H1 (cell line): ENCODE data around the gene KIF23. TPM values are rescaled to one million over a fixed set of nuclear protein-coding genes. Genes with fewer than 3 reads are reported as not detected.

ENCODE experiments used
- CTCF ChIA-PET: fragments of 300-600 bp; sonication (Branson Sonifier 250); formaldehyde crosslinking; loops from one replicate; lab custom pipeline; 2021; ENCODE audit not compliant: partially characterized antibody; lab: Charles Lee
- POLR2A ChIA-PET: fragments of 300-600 bp; sonication (Branson Sonifier 250); formaldehyde crosslinking; loops from one replicate; lab custom pipeline; 2021; ENCODE audit warnings: inconsistent platforms; ENCODE audit not compliant: partially characterized antibody; lab: Charles Lee
- DNase-seq, 2 experiments: peaks; one replicate each; pipeline versions ENCODE4 v3.0.0 to v3.0.0-alpha.2; 2010 to 2022; ENCODE audit warnings: low spot score in 2 of 2, low read depth in 1 of 2, mixed read lengths in 1 of 2
- FAIRE-seq: peaks from 2 replicates; lab custom pipeline; 2011; peaks lifted over from hg19 to GRCh38; lab: Jason Lieb, UNC
- H2AFZ ChIP-seq: 2 replicates; pipeline ENCODE4 v1.8.1; 2012; ENCODE audit warnings: low read length, inconsistent platforms
- H2AK5ac ChIP-seq: 2 replicates; pipeline ENCODE4 v1.6.1; 2013; ENCODE audit warnings: low read depth, low read length
- H2BK120ac ChIP-seq: replicated peaks from 2 replicates; pipeline ENCODE3; 2013; ENCODE audit warnings: low read depth, low read length, inconsistent platforms
- H2BK12ac ChIP-seq: 2 replicates; pipeline ENCODE4 v1.6.1; 2013; ENCODE audit warnings: low read depth, low read length
- H2BK15ac ChIP-seq: 2 replicates; pipeline ENCODE4 v1.6.1; 2013; ENCODE audit warnings: low read length
- H2BK20ac ChIP-seq: 2 replicates; pipeline ENCODE4 v1.6.1; 2013; ENCODE audit warnings: low read length
- H2BK5ac ChIP-seq: 2 replicates; pipeline ENCODE4 v1.6.1; 2013; ENCODE audit warnings: low read depth, low read length
- H3K14ac ChIP-seq: 2 replicates; pipeline ENCODE4 v1.6.1; 2013; ENCODE audit warnings: inconsistent platforms; ENCODE audit not compliant: insufficient read length
- H3K18ac ChIP-seq: 2 replicates; pipeline ENCODE4 v1.6.1; 2013; ENCODE audit warnings: low read length; ENCODE audit errors: extremely low read depth
- H3K23ac ChIP-seq: 2 replicates; pipeline ENCODE4 v1.6.1; 2013; ENCODE audit warnings: inconsistent platforms; ENCODE audit not compliant: insufficient read length
- H3K23me2 ChIP-seq: 2 replicates; pipeline ENCODE4 v1.6.1; 2013; ENCODE audit warnings: low read depth, low read length
- H3K27ac ChIP-seq: 2 replicates; pipeline ENCODE4 v1.6.1; 2011; ENCODE audit warnings: low read depth, low read length, inconsistent platforms
- H3K27me3 ChIP-seq, 4 experiments: replicated peaks in 1 of 4; 1 replicate in 1 of 4; 2 replicates in 3 of 4; pipeline versions ENCODE4 v1.6.1 to v1.8.1; 2011 to 2013; ENCODE audit warnings: low read length in 3 of 4, mild to moderate bottlenecking in 3 of 4, inconsistent platforms in 2 of 4, mixed read lengths in 2 of 4, moderate library complexity in 1 of 4; ENCODE audit not compliant: control insufficient read depth in 3 of 4, insufficient read depth in 3 of 4; ENCODE audit errors: extremely low read depth in 1 of 4
- H3K36me3 ChIP-seq, 4 experiments: 2 replicates each; pipeline versions ENCODE4 v1.6.1 to v1.8.1; 2011 to 2013; ENCODE audit warnings: mild to moderate bottlenecking in 4 of 4, low read length in 3 of 4, moderate library complexity in 2 of 4, control low read depth in 1 of 4, inconsistent platforms in 1 of 4; ENCODE audit not compliant: insufficient read depth in 4 of 4, control insufficient read depth in 2 of 4
- H3K4ac ChIP-seq: replicated peaks from 2 replicates; pipeline ENCODE3; 2013; ENCODE audit warnings: low read length, low read depth, mixed read lengths, inconsistent platforms; ENCODE audit not compliant: insufficient read length
- H3K4me1 ChIP-seq, 4 experiments: replicated peaks in 1 of 4; 1 replicate in 1 of 4; 2 replicates in 3 of 4; pipeline versions ENCODE4 v1.6.1 to v1.8.1; 2011 to 2013; ENCODE audit warnings: low read length in 3 of 4, inconsistent platforms in 2 of 4, mixed read lengths in 1 of 4; ENCODE audit not compliant: insufficient read depth in 4 of 4, control insufficient read depth in 3 of 4
- H3K4me2 ChIP-seq, 2 experiments: 2 replicates each; pipeline versions ENCODE4 v1.6.1 to v1.8.1; 2011 to 2013; ENCODE audit warnings: low read depth in 2 of 2, low read length in 2 of 2, control low read depth in 1 of 2, inconsistent platforms in 1 of 2, mild to moderate bottlenecking in 1 of 2; ENCODE audit not compliant: insufficient read depth in 1 of 2
- H3K4me3 ChIP-seq, 4 experiments: fragments of 200-600, 300-600 bp in 1 of 4; sonication (generic), shearing (Covaris generic), sonication (Bioruptor Twin) in 1 of 4; 2 replicates each; pipeline versions ENCODE4 v1.5.1 to v1.8.1; 2011 to 2016; ENCODE audit warnings: low read length in 4 of 4, low read depth in 3 of 4, control low read depth in 2 of 4, inconsistent platforms in 2 of 4, mild to moderate bottlenecking in 2 of 4, mixed read lengths in 1 of 4, moderate library complexity in 1 of 4; ENCODE audit not compliant: insufficient read depth in 2 of 4; ENCODE audit errors: extremely low read depth in 1 of 4
- H3K56ac ChIP-seq: replicated peaks from 2 replicates; pipeline ENCODE3; 2013; ENCODE audit warnings: low read depth, mild to moderate bottlenecking, mixed read lengths, low read length, inconsistent platforms; ENCODE audit not compliant: insufficient read length
- H3K79me1 ChIP-seq: 2 replicates; pipeline ENCODE4 v1.6.1; 2013; ENCODE audit warnings: low read depth, low read length, control low read depth
- H3K79me2 ChIP-seq, 2 experiments: 2 replicates each; pipeline versions ENCODE4 v1.6.1 to v1.8.1; 2012 to 2013; ENCODE audit warnings: low read length in 2 of 2, mild to moderate bottlenecking in 2 of 2, inconsistent platforms in 1 of 2; ENCODE audit not compliant: insufficient read depth in 2 of 2, control insufficient read depth in 1 of 2
- H3K9ac ChIP-seq, 4 experiments: replicated peaks in 1 of 4; 1 replicate in 1 of 4; 2 replicates in 3 of 4; pipeline versions ENCODE4 v1.6.1 to v1.8.1; 2011 to 2013; ENCODE audit warnings: low read depth in 3 of 4, low read length in 3 of 4, control low read depth in 2 of 4, mild to moderate bottlenecking in 2 of 4, moderate library complexity in 2 of 4, inconsistent platforms in 1 of 4; ENCODE audit errors: extremely low read depth in 1 of 4
- H3K9me3 ChIP-seq, 2 experiments: 2 replicates each; pipeline versions ENCODE4 v1.6.1 to v1.8.1; 2012 to 2013; ENCODE audit warnings: mild to moderate bottlenecking in 2 of 2, moderate library complexity in 2 of 2, control low read depth in 1 of 2, inconsistent platforms in 1 of 2, low read depth in 1 of 2, low read length in 1 of 2, mixed read lengths in 1 of 2; ENCODE audit not compliant: insufficient read depth in 2 of 2
- H4K20me1 ChIP-seq, 2 experiments: replicated peaks in 1 of 2; 2 replicates each; pipeline versions ENCODE3 to v1.8.1; 2011 to 2013; ENCODE audit warnings: inconsistent platforms in 2 of 2, low read length in 2 of 2, mild to moderate bottlenecking in 1 of 2; ENCODE audit not compliant: insufficient read depth in 2 of 2, control insufficient read depth in 1 of 2
- H4K5ac ChIP-seq: 2 replicates; pipeline ENCODE4 v1.6.1; 2013; ENCODE audit warnings: low read length, low read depth, mixed read lengths, inconsistent platforms; ENCODE audit not compliant: insufficient read length
- H4K8ac ChIP-seq: 2 replicates; pipeline ENCODE4 v1.8.0; 2013; ENCODE audit warnings: mild to moderate bottlenecking, moderate library complexity, low read length, inconsistent platforms; ENCODE audit not compliant: insufficient read depth; ENCODE audit errors: extremely low read depth
- H4K91ac ChIP-seq: replicated peaks from 2 replicates; pipeline ENCODE3; 2013; ENCODE audit warnings: low read length, mixed read lengths, inconsistent platforms; ENCODE audit not compliant: insufficient read length
- BCL11A ChIP-seq, 2 experiments: IDR thresholded peaks; one replicate each; pipeline ENCODE4 v1.6.1; 2011; ENCODE audit warnings: low read depth in 2 of 2, low read length in 2 of 2, mild to moderate bottlenecking in 2 of 2
- CBX8 ChIP-seq: fragments of 300-800, 300-1000 bp; sonication (generic); IDR thresholded peaks from 2 replicates; pipeline ENCODE4 v1.7.1; 2016; ENCODE audit warnings: low read depth, low read length, borderline replicate concordance
- CEBPB ChIP-seq: IDR thresholded peaks from 2 replicates; pipeline ENCODE4 v1.6.1; 2012; ENCODE audit warnings: low read depth, low read length
- EZH2 ChIP-seq: fragments of 200-600 bp; sonication (generic); IDR thresholded peaks from 2 replicates; pipeline ENCODE4 v1.7.1; 2012; ENCODE audit warnings: low read depth, mild to moderate bottlenecking, moderate library complexity, low read length, inconsistent platforms; ENCODE audit not compliant: severe bottlenecking
- KDM1A ChIP-seq: fragments of 200-600, 300-600 bp; sonication (generic); IDR thresholded peaks from 2 replicates; pipeline ENCODE4 v1.7.1; 2016; ENCODE audit warnings: mild to moderate bottlenecking, low read length, borderline replicate concordance
- KDM5A ChIP-seq: fragments of 200-600 bp; IDR thresholded peaks from 2 replicates; pipeline ENCODE4 v1.7.1; 2012; ENCODE audit warnings: mild to moderate bottlenecking, low read length, inconsistent platforms, mixed read lengths
- PHF8 ChIP-seq: fragments of 200-600 bp; sonication (generic); conservative IDR thresholded peaks from 2 replicates; pipeline ENCODE4 v1.7.1; 2012; ENCODE audit warnings: low read depth, mild to moderate bottlenecking, inconsistent platforms, low read length, moderate library complexity
- POU5F1 ChIP-seq: IDR thresholded peaks from 2 replicates; pipeline ENCODE4 v1.6.1; 2011; ENCODE audit warnings: low read depth, mild to moderate bottlenecking, low read length, moderate library complexity
- SP1 ChIP-seq: IDR thresholded peaks from 2 replicates; pipeline ENCODE4 v1.6.1; 2011; ENCODE audit warnings: low read depth, low read length
- USF2 ChIP-seq: IDR thresholded peaks from 2 replicates; pipeline ENCODE4 v1.6.1; 2011; ENCODE audit warnings: low read length, improper control_type of control experiment
- YY1 ChIP-seq: IDR thresholded peaks from 2 replicates; pipeline ENCODE4 v1.6.1; 2011; ENCODE audit warnings: low read depth, mild to moderate bottlenecking, low read length
- WGBS, 2 experiments: shearing (Covaris generic) in 1 of 2; methylation state at CpG; one replicate each; pipeline versions ENCODE4 v1.1.6 to v1.1.7; 2013 to 2015; ENCODE audit warnings: low lambda C conversion rate in 2 of 2, mixed read lengths in 2 of 2, inconsistent platforms in 1 of 2, low coverage in 1 of 2, missing lambda C conversion rate in 1 of 2; ENCODE audit not compliant: insufficient replicate concordance in 2 of 2, insufficient coverage in 1 of 2, insufficient read length in 1 of 2; ENCODE audit errors: extremely low coverage in 1 of 2, missing lambda C conversion rate in 1 of 2; 5-methylcytosine and 5-hydroxymethylcytosine counted together
- polyA plus RNA-seq, 7 experiments: library from polyadenylated mRNA; depleted of rRNA in 3 of 7; stranded (reverse) in 5 of 7; unstranded in 2 of 7; fragments of >200 nt in 5 of 7; fragments of 200-250 nt in 2 of 7; gene quantifications; 1 replicate in 5 of 7; 2 replicates in 1 of 7; 4 replicates in 1 of 7; pipeline versions ENCODE4 v1.2.1 to v1.2.3, GENCODE V29; 2011 to 2013; ENCODE audit warnings: missing spikeins in 2 of 7, mixed read lengths in 2 of 7
- total RNA-seq: library from RNA; stranded (reverse); fragmentation: NEBNext Ultra II Directional; extraction: Animal tissue kit (Norgen Biotek cat#: 25700); gene quantifications from 2 replicates; pipeline ENCODE4 v1.2.1, GENCODE V29; 2021
- TF ChIP-seq, protein P1 (sequence below): IDR thresholded peaks from 2 replicates; pipeline ENCODE4 v1.6.1; 2011; ENCODE audit warnings: low read depth, mild to moderate bottlenecking, low read length; ENCODE audit not compliant: insufficient read depth

The KIF23 gene
- total and polyA plus RNA-seq, 2 of the 8 experiments (the other 6 are each of a cell fraction or from before 2014, with no cell fraction given): 26.2 to 77.4 TPM

DNA sequence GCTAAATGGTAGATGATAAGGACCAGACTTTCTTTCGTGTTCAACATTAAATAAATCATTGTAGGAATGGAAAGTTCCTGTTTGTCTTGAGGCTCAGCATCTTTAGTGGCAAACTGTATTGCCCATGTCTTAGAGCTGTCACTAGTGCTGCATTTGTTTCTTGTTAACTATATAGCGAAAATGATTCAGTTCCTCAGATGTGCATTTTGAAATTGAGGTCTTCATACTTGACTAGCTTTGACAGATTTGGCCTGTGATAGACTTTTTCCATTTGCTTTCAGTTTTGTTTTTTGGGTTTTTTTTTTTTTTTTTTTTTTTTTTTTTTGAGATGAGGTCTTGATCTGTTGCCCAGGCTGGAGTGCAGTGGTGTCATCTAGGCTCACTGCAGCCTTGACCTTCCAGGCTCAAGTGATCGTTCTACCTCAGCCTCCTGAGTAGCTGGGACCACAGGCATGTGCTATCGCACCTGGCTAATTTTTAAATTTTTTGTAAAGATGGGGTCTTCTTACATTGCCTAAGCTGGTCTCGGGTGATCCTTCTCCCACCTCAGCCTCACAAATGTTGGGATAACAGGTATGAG, 29.0 kb downstream of the KIF23 start:
- CTCF ChIA-PET: no interaction called here
- Histone ChIP-seq H4K91ac (no peak overlapping the region), H3K27ac (no peak overlapping the region), H3K4me3 (no peak overlapping the region), H2BK15ac (no peak overlapping the region), H3K9me3 (no peaks in the 10 kb centered on the region), H2BK5ac (no peak overlapping the region), H3K4ac (no peak overlapping the region), H3K56ac (no peak overlapping the region), H4K5ac (no peak overlapping the region), H3K79me2 (peaks cover 0 to 3% of the 10 kb centered on the region in 2 experiments; a peak in 1 of 4 replicates), H3K4me1 (no peaks in the 10 kb centered on the region), H2BK20ac (no peak overlapping the region), H2BK12ac (no peak overlapping the region), H3K14ac (no peak overlapping the region), H2AFZ (no peak overlapping the region), H4K8ac (no peak overlapping the region), H2BK120ac (no peak overlapping the region), H3K4me2 (no peak overlapping the region), H3K27me3 (peaks cover 0 to 2% (median 0%) of the 10 kb centered on the region in 4 experiments; a peak in 1 of 7 replicates), H3K9ac (no peak overlapping the region), H3K79me1 (no peaks in the 10 kb centered on the region; the same call in 1 of the 2 replicates), H3K23me2 (no peaks in the 10 kb centered on the region), H3K18ac (no peak overlapping the region), H4K20me1 (peaks cover 1 to 5% of the 10 kb centered on the region in 2 experiments), H2AK5ac (no peak overlapping the region), H3K36me3 (peaks cover 20 to 88% (median 68%) of the 10 kb centered on the region in 4 experiments), H3K23ac (no peak overlapping the region)
- FAIRE-seq (no peak), DNase-seq (no peak)
- POLR2A ChIA-PET: interaction anchor here (1.3 to 5.8 kb wide), 3 partner anchors 9 to 29 kb away, joined by 3 to 26 read pairs (median 4); partner anchors contain the start of genes KIF23 and RPLP1
- WGBS, 2 experiments: 92% methylated on average over 5 of the region's 5 CpGs; no CpG with 5 or more reads in 1 of the 2 experiments
- no peak for TF ChIP-seq PHF8
- TF ChIP-seq SP1: no peak
- TF ChIP-seq USF2: no peak
- TF ChIP-seq EZH2: no peak
- no peak for TF ChIP-seq KDM1A
- no peak for TF ChIP-seq BCL11A (IDR thresholded peaks at IDR 0.05; ENCODE audit: low read depth in 2 of 2, low read length in 2 of 2)
- TF ChIP-seq POU5F1: no peak
- TF ChIP-seq, protein P1, sequence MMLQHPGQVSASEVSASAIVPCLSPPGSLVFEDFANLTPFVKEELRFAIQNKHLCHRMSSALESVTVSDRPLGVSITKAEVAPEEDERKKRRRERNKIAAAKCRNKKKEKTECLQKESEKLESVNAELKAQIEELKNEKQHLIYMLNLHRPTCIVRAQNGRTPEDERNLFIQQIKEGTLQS: no peak
- TF ChIP-seq KDM5A: no peak
- no peak for TF ChIP-seq CEBPB
- TF ChIP-seq YY1: no peak
- no peak for TF ChIP-seq CBX8
